Cardiac fibroblast (primary cell): ENCODE data around the gene ULK4.

Source experiments
- DNase-seq, 2 donors: peaks; one replicate each; pipeline versions ENCODE4 v3.0.0 to v3.0.0-alpha.2; 2010; ENCODE audit warnings: low read depth in 2 of 2
- H3K4me3 ChIP-seq, 2 donors: replicated peaks in 1 of 2; 1 replicate in 1 of 2; 2 replicates in 1 of 2; pipeline ENCODE4 v1.5.1; 2011; ENCODE audit warnings: low read depth in 2 of 2, low read length in 2 of 2, mild to moderate bottlenecking in 2 of 2, moderate library complexity in 1 of 2
- TF ChIP-seq, protein P1 (sequence below): IDR thresholded peaks from one replicate; pipeline ENCODE4 v1.5.1; 2011; ENCODE audit warnings: low read depth, mild to moderate bottlenecking, low read length, inconsistent platforms

The ULK4 gene

DNA sequence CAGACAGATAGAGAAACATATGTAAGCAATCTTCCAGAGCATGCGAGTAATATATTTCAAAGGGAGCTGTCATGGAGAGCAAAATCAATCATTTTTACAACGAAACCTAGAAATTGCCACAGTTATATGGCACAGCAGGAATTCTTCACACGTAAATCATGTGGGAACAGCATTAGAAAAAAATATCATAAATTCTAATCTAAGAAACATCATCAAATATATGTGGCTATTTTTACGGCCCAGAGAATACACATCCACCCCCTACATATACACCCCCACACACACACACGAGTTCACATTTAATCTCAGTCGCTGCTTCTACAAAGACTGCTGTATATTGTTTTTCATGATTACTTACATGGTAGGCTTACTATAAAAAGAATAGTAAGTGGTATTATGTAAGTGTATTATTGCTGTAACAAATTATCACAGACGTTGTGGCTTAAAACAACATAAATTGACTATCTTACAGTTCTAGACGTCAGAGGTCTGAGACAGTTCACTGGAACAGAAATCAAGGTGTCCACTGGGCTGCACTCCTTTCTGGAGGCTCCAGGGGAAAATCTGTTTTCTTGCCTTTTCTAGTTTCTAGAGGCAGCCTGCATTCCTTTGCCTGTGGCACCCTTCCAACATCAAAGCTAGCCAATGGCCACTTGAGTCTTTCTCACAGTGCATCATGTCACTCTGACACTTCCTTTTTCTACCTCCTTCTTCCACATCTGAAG, 363.3 kb downstream of the ULK4 start:
- DNase-seq, result peak; percentile 30 to 55
- TF ChIP-seq, protein P1, sequence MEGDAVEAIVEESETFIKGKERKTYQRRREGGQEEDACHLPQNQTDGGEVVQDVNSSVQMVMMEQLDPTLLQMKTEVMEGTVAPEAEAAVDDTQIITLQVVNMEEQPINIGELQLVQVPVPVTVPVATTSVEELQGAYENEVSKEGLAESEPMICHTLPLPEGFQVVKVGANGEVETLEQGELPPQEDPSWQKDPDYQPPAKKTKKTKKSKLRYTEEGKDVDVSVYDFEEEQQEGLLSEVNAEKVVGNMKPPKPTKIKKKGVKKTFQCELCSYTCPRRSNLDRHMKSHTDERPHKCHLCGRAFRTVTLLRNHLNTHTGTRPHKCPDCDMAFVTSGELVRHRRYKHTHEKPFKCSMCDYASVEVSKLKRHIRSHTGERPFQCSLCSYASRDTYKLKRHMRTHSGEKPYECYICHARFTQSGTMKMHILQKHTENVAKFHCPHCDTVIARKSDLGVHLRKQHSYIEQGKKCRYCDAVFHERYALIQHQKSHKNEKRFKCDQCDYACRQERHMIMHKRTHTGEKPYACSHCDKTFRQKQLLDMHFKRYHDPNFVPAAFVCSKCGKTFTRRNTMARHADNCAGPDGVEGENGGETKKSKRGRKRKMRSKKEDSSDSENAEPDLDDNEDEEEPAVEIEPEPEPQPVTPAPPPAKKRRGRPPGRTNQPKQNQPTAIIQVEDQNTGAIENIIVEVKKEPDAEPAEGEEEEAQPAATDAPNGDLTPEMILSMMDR, result no peak
- H3K4me3 ChIP-seq, result no peak overlapping the region

DNA sequence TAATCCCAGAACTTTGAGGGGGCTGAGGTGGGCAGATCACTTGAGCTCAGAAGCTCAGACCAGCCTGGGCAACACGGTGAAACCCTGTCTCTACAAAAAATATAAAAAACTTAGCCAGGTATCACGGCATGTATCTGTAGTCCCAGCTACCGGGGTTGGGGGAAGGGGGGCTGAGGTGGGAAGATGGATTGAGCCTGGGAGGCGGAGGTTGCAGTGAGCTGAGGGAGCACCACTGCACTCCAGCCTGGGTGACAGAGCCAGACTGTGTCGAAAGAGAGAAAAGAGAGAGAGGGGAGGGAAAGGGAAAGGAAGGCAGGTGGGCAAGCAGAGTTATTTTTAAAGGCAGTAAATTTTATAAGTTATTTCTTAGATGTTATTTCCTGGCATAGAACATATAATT, 368.1 kb downstream of the ULK4 start:
- no peak for DNase-seq
- H3K4me3 ChIP-seq, result no peak overlapping the region
- TF ChIP-seq, protein P1, result no peak

DNA sequence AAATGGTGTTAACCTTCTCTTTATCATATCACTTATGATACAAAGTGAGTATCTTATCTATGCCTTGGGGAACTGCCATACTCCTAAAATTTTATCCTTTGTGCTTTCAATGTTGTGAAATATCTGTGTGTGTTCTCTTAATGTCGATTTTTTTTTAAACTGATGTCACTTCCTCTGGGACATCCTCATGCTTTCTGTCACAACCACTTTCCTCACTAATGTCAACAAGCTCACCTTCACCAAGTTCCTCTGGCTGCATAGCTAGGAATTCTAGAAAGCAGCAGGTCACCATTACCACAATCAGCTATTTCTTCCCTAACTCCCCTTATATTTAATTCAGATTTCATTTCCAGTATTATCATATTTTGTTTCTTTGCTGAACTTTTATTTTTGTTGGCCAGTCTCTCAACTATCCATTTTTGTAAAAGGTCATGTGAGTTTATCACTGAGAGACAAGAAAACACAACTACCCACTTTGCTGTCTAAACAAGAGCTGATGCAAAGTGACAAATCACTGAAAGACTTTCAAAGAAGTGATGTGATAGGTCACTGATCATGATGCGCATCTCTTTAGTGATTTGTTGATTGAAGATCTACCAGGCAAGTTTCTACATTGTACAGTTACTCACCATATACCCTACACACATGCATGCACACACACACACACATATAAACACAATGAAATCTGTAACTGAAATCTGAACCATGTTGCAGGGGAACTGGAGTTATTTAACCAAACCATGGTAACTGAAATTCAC, 369.0 kb downstream of the ULK4 start:
- TF ChIP-seq, protein P1, result no peak
- DNase-seq, result no peak
- H3K4me3 ChIP-seq, result no peak overlapping the region

DNA sequence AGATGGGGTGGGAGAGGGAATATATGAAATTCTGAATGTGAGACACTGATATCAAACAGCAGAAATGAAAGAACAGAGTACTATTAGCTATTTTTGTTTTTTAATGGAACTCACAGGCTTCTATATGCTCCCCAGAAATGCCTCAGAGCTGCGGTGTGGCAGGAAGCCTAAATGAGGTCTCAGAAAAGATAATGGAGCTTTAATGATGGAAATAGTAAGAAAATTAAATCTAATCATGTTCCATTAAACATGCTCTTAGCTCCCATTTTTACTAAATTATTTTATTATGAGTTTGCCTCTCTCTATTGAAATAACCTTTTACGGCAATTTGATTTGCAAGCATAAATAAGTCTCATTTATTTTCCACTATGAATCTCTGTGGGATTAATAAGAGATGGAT, 378.9 kb downstream of the ULK4 start:
- TF ChIP-seq, protein P1, result no peak
- no peak for DNase-seq
- H3K4me3 ChIP-seq, result no peak overlapping the region

DNA sequence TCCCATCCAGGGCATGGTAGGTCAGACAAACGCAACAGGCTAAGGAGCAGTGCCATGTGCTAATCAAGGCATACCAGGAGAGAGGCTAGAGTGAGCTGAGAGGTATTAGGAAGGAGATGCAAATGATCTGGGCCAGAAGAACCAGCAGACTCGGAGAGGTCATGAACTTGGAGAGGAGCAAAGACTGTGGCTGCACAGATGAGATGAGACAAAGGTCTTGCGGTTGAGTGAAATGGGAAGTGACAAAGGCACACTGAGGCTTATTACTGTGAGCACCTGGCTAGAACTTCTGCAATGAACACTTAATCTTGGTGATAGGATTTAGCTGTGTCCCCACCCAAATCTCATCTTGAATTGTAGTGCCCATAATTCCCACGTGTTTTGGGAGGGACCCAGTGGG, 380.2 kb downstream of the ULK4 start:
- TF ChIP-seq, protein P1, result no peak
- no peak for DNase-seq
- no peak overlapping the region for H3K4me3 ChIP-seq

DNA sequence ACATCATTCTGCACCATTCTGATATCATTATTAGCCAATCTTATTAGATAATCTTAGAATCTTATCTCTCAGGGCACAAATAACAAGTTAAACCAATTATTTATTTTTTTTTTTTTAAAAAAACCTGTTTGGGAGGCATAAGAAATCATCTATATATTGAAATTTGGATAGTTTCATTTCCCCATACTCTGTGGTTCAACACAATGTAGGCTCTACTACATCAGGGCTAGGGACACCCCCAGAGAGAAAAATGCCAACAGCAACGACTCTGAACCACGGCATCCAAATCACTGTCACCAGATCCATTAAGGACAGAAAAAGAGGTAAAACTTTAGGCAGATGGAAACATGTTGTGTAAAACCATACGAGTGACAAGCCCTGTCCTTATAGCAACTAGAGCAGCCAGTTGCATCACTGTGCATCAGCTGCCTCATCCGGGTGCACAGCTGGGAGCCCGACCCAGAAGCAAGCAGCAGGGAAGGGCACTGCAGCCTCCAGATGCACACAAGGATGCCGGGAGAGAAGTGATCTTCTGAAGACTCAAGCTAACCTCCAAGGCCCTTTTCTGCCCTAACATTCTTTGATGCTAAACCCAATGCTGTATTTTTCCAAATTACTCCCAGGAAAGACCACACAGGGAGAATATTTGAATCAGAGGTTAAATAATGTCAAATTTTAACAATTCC, 381.5 kb downstream of the ULK4 start:
- no peak overlapping the region for H3K4me3 ChIP-seq
- TF ChIP-seq, protein P1, result no peak
- peak in 1 of 2 donors; percentile 12 for DNase-seq
